ENCODE results near the gene ITGB1BP1. TPM values are rescaled to one million over a fixed set of nuclear protein-coding genes. Genes with fewer than 3 reads are reported as not detected.
A peak's percentile ranks its signal among the peaks of the same experiment; 100 is the strongest.

Gene ITGB1BP1
- total and polyA plus RNA-seq, 2 of the 13 experiments (the other 11 are each of a cell fraction or from before 2014, with no cell fraction given) = 106 to 108 TPM

DNA sequence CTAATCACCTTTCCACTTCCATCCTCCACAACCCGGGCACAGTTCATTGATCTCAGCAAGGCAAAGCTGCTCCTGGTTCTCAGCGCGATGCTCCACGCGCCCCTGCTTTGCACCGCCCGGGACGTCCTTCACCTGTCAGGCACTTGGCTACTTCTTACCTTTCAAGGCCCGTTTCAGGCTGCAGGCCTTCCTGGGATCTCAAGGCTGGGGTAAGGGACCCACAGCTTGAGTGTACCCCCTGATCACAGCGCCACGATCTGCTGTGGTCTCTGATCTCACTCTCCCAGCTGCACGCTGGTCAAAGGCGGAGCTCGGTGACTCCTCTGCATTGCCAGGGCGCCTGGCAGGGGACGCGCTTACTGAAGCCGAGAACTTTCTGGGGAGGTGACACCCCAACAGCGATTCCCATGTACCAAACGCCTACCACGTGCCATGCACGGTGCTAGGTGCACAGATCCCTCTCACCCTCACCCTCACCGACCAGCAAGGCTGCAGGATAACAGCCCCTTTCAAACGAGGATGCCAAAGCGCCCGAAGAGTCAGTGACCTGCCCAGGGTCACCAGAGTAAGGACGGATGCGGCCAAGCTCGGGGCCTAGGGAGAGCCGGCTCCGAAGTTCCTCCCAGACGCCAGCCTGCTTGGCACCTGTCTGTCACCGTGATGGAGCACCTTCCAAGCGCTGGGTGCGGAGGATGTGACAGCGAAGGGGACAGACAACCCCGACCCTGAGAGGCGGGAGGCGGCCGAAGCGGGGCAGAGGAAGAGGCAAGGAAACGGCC lies 818 bp downstream of the ITGB1BP1 start (continued):
- TF ChIP-seq ZNF281 (CRISPR knock-in tag; IDR thresholded peaks at IDR 0.05; ENCODE audit: borderline replicate concordance) (0 out of 2 replicates have a peak, but pooled peaks have one; percentile 9), KLF16 (CRISPR knock-in tag; IDR thresholded peaks at IDR 0.05) (no peak), HNF4G (IDR thresholded peaks at IDR 0.05; ENCODE audit: borderline replicate concordance, low read depth, low read length) (no peak), HNF4G (CRISPR knock-in tag; IDR thresholded peaks at IDR 0.05; ENCODE audit: borderline replicate concordance, low read depth) (no peak), AKAP8 (CRISPR knock-in tag; IDR thresholded peaks at IDR 0.05) (peak; percentile 18; the same call in 1 of the 2 replicates), GATAD2A (CRISPR knock-in tag; IDR thresholded peaks at IDR 0.05) (peak; percentile 21; the same call in 1 of the 2 replicates), ZBTB7B (CRISPR knock-in tag; IDR thresholded peaks at IDR 0.05) (peak; percentile 22; the same call in 1 of the 2 replicates), MTF2 (CRISPR knock-in tag; IDR thresholded peaks at IDR 0.05; ENCODE audit: borderline replicate concordance) (no peak), NFKB2 (CRISPR knock-in tag; IDR thresholded peaks at IDR 0.05; ENCODE audit: borderline replicate concordance) (peak; percentile 58; the same call in 1 of the 2 replicates), NR3C1 (CRISPR knock-in tag; IDR thresholded peaks at IDR 0.05) (no peak), CENPX (CRISPR knock-in tag; IDR thresholded peaks at IDR 0.05) (no peak), NFIB (CRISPR knock-in tag; IDR thresholded peaks at IDR 0.05; ENCODE audit: borderline replicate concordance) (no peak), ZNF274 (CRISPR knock-in tag; IDR thresholded peaks at IDR 0.05) (0 out of 2 replicates have a peak, but pooled peaks have one; percentile 82), IRF2 (CRISPR knock-in tag; IDR thresholded peaks at IDR 0.05) (peak; percentile 49; the same call in 1 of the 2 replicates), NR1H2 (CRISPR knock-in tag; IDR thresholded peaks at IDR 0.05; ENCODE audit: borderline replicate concordance, low read depth) (no peak), SNAPC2 (CRISPR knock-in tag; IDR thresholded peaks at IDR 0.05) (0 out of 2 replicates have a peak, but pooled peaks have one; percentile 55), ELF4 (CRISPR knock-in tag; IDR thresholded peaks at IDR 0.05; ENCODE audit: borderline replicate concordance) (no peak), ZMYM4 (CRISPR knock-in tag; IDR thresholded peaks at IDR 0.05) (peak; percentile 61; the same call in 1 of the 2 replicates), LCORL (IDR thresholded peaks at IDR 0.05) (no peak), LCORL (CRISPR knock-in tag; IDR thresholded peaks at IDR 0.05) (peak; percentile 48; the same call in 1 of the 2 replicates), HES4 (CRISPR knock-in tag; IDR thresholded peaks at IDR 0.05; ENCODE audit: borderline replicate concordance) (no peak)
- TF ChIP-seq, protein P1, sequence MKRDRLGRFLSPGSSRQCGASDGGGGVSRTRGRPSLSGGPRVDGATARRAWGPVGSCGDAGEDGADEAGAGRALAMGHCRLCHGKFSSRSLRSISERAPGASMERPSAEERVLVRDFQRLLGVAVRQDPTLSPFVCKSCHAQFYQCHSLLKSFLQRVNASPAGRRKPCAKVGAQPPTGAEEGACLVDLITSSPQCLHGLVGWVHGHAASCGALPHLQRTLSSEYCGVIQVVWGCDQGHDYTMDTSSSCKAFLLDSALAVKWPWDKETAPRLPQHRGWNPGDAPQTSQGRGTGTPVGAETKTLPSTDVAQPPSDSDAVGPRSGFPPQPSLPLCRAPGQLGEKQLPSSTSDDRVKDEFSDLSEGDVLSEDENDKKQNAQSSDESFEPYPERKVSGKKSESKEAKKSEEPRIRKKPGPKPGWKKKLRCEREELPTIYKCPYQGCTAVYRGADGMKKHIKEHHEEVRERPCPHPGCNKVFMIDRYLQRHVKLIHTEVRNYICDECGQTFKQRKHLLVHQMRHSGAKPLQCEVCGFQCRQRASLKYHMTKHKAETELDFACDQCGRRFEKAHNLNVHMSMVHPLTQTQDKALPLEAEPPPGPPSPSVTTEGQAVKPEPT (CRISPR knock-in tag; IDR thresholded peaks at IDR 0.05; ENCODE audit: low read depth) = no peak
- TF ChIP-seq, protein P2, sequence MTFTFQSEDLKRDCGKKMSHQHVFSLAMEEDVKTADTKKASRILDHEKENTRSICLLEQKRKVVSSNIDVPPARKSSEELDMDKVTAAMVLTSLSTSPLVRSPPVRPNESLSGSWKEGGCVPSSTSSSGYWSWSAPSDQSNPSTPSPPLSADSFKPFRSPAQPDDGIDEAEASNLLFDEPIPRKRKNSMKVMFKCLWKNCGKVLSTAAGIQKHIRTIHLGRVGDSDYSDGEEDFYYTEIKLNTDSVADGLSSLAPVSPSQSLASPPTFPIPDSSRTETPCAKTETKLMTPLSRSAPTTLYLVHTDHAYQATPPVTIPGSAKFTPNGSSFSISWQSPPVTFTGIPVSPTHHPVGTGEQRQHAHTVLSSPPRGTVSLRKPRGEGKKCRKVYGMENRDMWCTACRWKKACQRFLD (CRISPR knock-in tag; IDR thresholded peaks at IDR 0.05; ENCODE audit: borderline replicate concordance) = no peak; the same call in 1 of the 2 replicates
- TF ChIP-seq, protein P3, sequence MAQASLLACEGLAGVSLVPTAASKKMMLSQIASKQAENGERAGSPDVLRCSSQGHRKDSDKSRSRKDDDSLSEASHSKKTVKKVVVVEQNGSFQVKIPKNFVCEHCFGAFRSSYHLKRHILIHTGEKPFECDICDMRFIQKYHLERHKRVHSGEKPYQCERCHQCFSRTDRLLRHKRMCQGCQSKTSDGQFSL (CRISPR knock-in tag; IDR thresholded peaks at IDR 0.05) = no peak

Data from HepG2 (cell line).